Fibroblast of lung (primary cell): Measurements from ENCODE around the gene FZR1.

Experiments used
- CTCF ChIP-seq, 2 donors: IDR thresholded peaks in 1 of 2; conservative IDR thresholded peaks in 1 of 2; 1 replicate in 1 of 2; 2 replicates in 1 of 2; pipeline ENCODE4 v1.5.1; 2011 to 2012; ENCODE audit warnings: low read length in 2 of 2, control low read depth in 1 of 2, inconsistent platforms in 1 of 2, low read depth in 1 of 2, mild to moderate bottlenecking in 1 of 2
- EZH2 ChIP-seq: IDR thresholded peaks from 2 replicates; pipeline ENCODE4 v1.5.1; 2012; ENCODE audit warnings: low read length, control low read depth, mild to moderate bottlenecking; ENCODE audit errors: missing control alignments

- TF ChIP-seq CTCF (conservative IDR thresholded peaks at IDR 0.05 in 1 of 2, IDR thresholded peaks at IDR 0.05 in 1 of 2; ENCODE audit: low read depth in 1 of 2, low read length in 2 of 2): no peak
- TF ChIP-seq EZH2: no peak
These were observed 29.3 kb upstream of the FZR1 start for GRCh38 chr19:3476830-3477229.
